A673 (cell line): Measurements from ENCODE around the gene NOL9. TPM values are rescaled to one million over a fixed set of nuclear protein-coding genes. Genes with fewer than 3 reads are reported as not detected.

Experiments
- BruUV-seq: library from RNA; stranded (reverse); fragments of 400-500 nt; replicated peaks from 2 replicates; lab custom pipeline; 2021; lab: Mats Ljungman, UMichigan
- CTCF ChIA-PET: fragments of 300-600 bp; sonication (Branson Sonifier 250); formaldehyde crosslinking; loops from one replicate; lab custom pipeline; 2022; ENCODE audit warnings: antibody characterized with exemption; lab: Charles Lee
- POLR2A ChIA-PET: fragments of 300-600 bp; sonication (Branson Sonifier 250); formaldehyde crosslinking; loops from one replicate; lab custom pipeline; 2022; ENCODE audit warnings: antibody characterized with exemption; ENCODE audit not compliant: low non-redundant PET; lab: Charles Lee
- DNase-seq: peaks from one replicate; pipeline ENCODE4 v3.0.0-alpha.2; 2015; ENCODE audit warnings: low spot score
- H3K27ac ChIP-seq: fragments of 200-600 bp; sonication (generic); 2 replicates; pipeline ENCODE4 v1.5.1; 2016; ENCODE audit warnings: mixed run types, low read depth, mild to moderate bottlenecking, mixed read lengths, antibody characterized with exemption, low read length; ENCODE audit not compliant: poor library complexity, severe bottlenecking
- H3K27me3 ChIP-seq: fragments of 200-600 bp; sonication (generic); replicated peaks from 2 replicates; pipeline ENCODE4 v1.6.1; 2017; ENCODE audit warnings: mixed run types, low read depth, mild to moderate bottlenecking, mixed read lengths, antibody characterized with exemption, low read length; ENCODE audit not compliant: insufficient read depth, poor library complexity
- H3K36me3 ChIP-seq: fragments of 200-600 bp; sonication (generic); 2 replicates; pipeline ENCODE4 v1.6.1; 2016; ENCODE audit warnings: mixed run types, mild to moderate bottlenecking, mixed read lengths, antibody characterized with exemption, low read length; ENCODE audit not compliant: insufficient read depth, poor library complexity, severe bottlenecking
- H3K4me1 ChIP-seq: fragments of 200-600 bp; sonication (generic); 2 replicates; pipeline ENCODE4 v1.6.1; 2017; ENCODE audit warnings: mixed run types, mild to moderate bottlenecking, mixed read lengths, antibody characterized with exemption, low read length; ENCODE audit not compliant: insufficient read depth, poor library complexity, severe bottlenecking
- H3K4me3 ChIP-seq: fragments of 200-600 bp; sonication (generic); 2 replicates; pipeline ENCODE4 v1.5.1; 2016; ENCODE audit warnings: low read depth, mixed run types, mild to moderate bottlenecking, mixed read lengths, low read length; ENCODE audit not compliant: poor library complexity, severe bottlenecking
- H3K9me3 ChIP-seq: fragments of 200-600 bp; sonication (generic); 2 replicates; pipeline ENCODE4 v1.6.1; 2016; ENCODE audit warnings: mixed run types, low read depth, mild to moderate bottlenecking, mixed read lengths, antibody characterized with exemption, low read length; ENCODE audit not compliant: poor library complexity, severe bottlenecking
- CTCF ChIP-seq: fragments of 300-800, 200-600 bp; sonication (generic); conservative IDR thresholded peaks from 2 replicates; pipeline ENCODE4 v1.5.1; 2017; ENCODE audit warnings: low read depth, mild to moderate bottlenecking, antibody characterized with exemption, low read length, moderate library complexity, mixed read lengths
- EZH2 ChIP-seq: fragments of 200-600 bp; sonication (generic); IDR thresholded peaks from 2 replicates; pipeline ENCODE4 v1.6.1; 2017; ENCODE audit warnings: borderline replicate concordance, low read depth, mild to moderate bottlenecking, mixed read lengths, antibody characterized with exemption, low read length; ENCODE audit not compliant: poor library complexity, severe bottlenecking
- intact Hi-C: fragments of 100-400 bp; cut with micrococcal nuclease; formaldehyde crosslinking; loops from one replicate; pipeline ENCODE4 v1.10.0; 2022; ENCODE audit not compliant: unreplicated experiment
- total RNA-seq: library from RNA; stranded (reverse); gene quantifications from 2 replicates; pipeline ENCODE4 v1.2.3, GENCODE V29; 2021

The NOL9 gene
- total RNA-seq, 1 experiment from 2014 or later, result 55.6 TPM

GRCh38 chr1:6504887-6505286 is 49.4 kb downstream of the NOL9 start:
- Histone ChIP-seq H3K27me3 (no peaks in the 10 kb centered on the region), H3K36me3 (no peaks in the 10 kb centered on the region), H3K4me3 (no peak overlapping the region), H3K9me3 (no peaks in the 10 kb centered on the region), H3K27ac (no peak overlapping the region), H3K4me1 (no peaks in the 10 kb centered on the region)
- BruUV-seq, result no TSS peak
- TF ChIP-seq CTCF (no peak), EZH2 (no peak)
- ChIA-PET CTCF (no interaction called here), POLR2A (no interaction called here)
- DNase-seq, result no peak
- intact Hi-C loops, result no loop called here

GRCh38 chr1:6503884-6504602 is 50.3 kb downstream of the NOL9 start:
- no peak for DNase-seq
- H3K4me1 ChIP-seq, result no peaks in the 10 kb centered on the region
- TF ChIP-seq CTCF, result no peak
- TF ChIP-seq EZH2, result no peak
- no peak overlapping the region for H3K27ac ChIP-seq
- intact Hi-C loops, result no loop called here
- H3K27me3 ChIP-seq, result no peaks in the 10 kb centered on the region
- no peaks in the 10 kb centered on the region for H3K36me3 ChIP-seq
- CTCF ChIA-PET, result no interaction called here
- POLR2A ChIA-PET, result no interaction called here
- H3K9me3 ChIP-seq, result no peaks in the 10 kb centered on the region
- BruUV-seq, result no TSS peak
- no peak overlapping the region for H3K4me3 ChIP-seq

GRCh38 chr1:6502000-6502891 is 52.1 kb downstream of the NOL9 start:
- Histone ChIP-seq H3K36me3 (no peaks in the 10 kb centered on the region), H3K27me3 (no peaks in the 10 kb centered on the region), H3K4me1 (no peaks in the 10 kb centered on the region), H3K4me3 (no peak overlapping the region), H3K27ac (no peak overlapping the region), H3K9me3 (no peaks in the 10 kb centered on the region)
- CTCF ChIA-PET, result interaction anchor here (0.5 to 1.0 kb wide), 2 partner anchors 12 to 92 kb away, joined by 5 to 6 read pairs; no protein-coding TSS in a partner anchor
- intact Hi-C loops, result no loop called here
- POLR2A ChIA-PET, result no interaction called here
- TF ChIP-seq CTCF, result no peak
- TF ChIP-seq EZH2, result no peak
- BruUV-seq, result no TSS peak
- no peak for DNase-seq
